NCI-H187 (cell line): ENCODE results near the gene C11orf91.
"Not testable (repeated sequence)": the region's sequence is repeated elsewhere in the genome, so short reads cannot be mapped to it uniquely, and the experiment has no call there.

Experiments
- DNase-seq, 2 experiments: peaks; one replicate each; lab custom pipeline; 2025; lab: John Stamatoyannopoulos, UW

Gene C11orf91

GRCh38 chr11:33700502-33701271 lies at the start of gene C11orf91:
C11orf91 (minus strand) TSS chr11:33700826; CDS start chr11:33700740, 86 bp downstream.
- peak; percentile 89 to 94 for DNase-seq

GRCh38 chr11:33747979-33748378 lies 47.4 kb upstream of the C11orf91 start:
- no peak for DNase-seq

GRCh38 chr11:33743291-33743690 lies 42.7 kb upstream of the C11orf91 start:
- no peak for DNase-seq

GRCh38 chr11:33742249-33742851 lies 41.7 kb upstream of the C11orf91 start:
- no peak for DNase-seq

DNA sequence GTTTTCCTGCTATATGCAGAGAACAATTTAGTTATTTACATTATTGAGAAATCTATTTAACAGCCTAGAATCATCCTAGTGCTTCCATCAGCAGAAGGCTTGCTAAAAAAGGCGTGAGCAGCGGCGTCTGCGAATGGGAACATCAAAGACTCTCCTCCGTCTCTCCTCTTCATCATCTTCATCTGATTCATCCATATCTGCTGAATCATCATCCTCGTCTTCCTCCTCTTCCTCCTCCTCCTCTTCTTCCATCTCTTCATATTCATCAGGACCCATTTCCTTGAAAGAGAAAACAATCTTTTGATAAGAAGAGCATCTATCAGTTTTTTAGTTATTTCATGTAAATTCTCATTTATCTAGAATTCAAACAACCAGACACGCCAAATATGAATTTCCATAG lies 41.2 kb upstream of the C11orf91 start:
- DNase-seq = no peak

DNA sequence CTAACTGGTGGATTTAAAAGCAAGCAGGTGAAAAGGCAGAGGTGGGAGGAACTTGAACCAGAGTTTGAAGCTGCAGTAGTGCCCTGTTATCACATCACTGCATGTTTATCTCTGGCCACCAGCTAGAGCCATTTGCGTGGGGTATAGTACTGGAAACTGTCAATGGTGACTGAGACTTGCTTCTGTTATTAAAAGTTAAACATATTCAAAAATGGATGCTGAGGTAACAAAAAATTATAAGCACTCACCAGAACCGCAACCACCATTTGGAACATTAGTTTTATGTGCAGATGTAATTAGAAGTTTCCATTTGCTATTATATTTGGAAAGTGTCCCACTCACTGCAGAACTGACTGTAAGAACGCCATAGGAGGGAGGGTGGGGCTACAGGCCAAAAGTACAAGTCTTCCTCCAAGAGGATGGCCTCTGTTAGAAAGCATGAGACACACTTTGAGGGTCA lies 36.8 kb upstream of the C11orf91 start:
- no peak for DNase-seq

GRCh38 chr11:33736148-33736812 lies 35.7 kb upstream of the C11orf91 start, which contains the start of gene CD59:
CD59 (minus strand) TSS chr11:33736423; CDS start chr11:33722445, 13,978 bp downstream.
- DNase-seq = peak; percentile 58 to 82

DNA sequence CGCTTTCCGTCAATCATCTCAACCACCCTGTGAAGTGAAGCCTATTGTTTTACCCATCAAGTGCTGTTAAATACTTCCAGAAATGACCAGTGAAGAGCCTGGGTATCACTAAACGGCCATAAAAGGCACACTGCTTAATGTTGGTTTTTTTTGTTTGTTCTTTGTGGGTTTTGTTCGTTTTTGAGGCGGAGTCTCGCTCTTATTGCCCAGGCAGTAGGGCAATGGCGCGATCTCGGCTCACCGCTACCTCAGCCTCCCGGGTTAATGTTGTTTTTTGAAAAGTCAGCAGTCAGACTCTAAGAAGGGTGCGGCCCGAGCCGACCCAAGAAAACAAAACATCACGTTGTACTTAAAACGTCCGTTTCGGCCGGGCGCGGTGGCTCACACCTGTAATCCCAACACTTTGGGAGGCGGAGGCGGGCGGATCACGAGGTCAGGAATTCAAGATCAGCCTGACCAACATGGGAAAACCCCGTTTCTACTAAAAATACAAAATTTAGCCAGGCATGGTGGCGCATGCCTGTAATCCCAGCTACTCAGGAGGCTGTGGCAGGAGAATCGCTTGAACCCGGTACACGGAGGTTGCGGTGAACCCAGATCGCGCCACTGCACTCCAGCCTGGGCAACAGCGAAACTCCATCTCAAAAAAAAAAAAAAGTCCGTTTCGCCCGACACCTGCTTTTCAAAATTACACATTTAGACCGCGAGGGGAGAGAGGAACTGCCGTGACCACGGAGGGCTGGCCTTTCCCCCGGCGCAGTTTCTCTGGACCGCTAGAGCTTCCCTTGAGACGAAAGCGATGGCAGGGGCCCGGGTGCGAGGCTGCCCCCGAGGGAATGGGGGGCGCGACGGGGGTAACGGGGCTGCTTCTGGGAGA lies 34.9 kb upstream of the C11orf91 start:
- no peak for DNase-seq

- no peak for DNase-seq
Measured at GRCh38 chr11:33734441-33735270, 34.0 kb upstream of the C11orf91 start.

DNA sequence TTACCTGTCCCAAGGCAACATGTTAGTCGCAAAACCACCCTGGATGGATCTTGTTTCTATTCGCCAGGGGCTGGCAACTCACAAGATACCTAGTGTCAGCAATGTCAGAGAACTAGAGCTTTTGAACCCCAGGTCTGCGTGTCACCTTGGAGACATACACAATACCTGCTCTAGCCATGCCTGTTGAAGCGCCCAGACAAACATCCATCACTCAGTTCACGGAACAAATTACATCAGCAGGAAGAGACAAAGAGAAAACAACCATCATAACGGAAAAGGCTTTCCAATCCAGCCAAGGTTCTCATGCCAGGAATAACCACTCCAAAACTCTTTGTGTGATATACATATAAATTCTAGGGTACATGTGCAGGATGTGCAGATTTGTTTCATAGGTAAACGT lies 33.4 kb upstream of the C11orf91 start:
- no peak for DNase-seq

GRCh38 chr11:33731723-33732531 lies 31.3 kb upstream of the C11orf91 start:
- DNase-seq = no peak

GRCh38 chr11:33730716-33731115 lies 30.1 kb upstream of the C11orf91 start:
- no peak for DNase-seq

DNA sequence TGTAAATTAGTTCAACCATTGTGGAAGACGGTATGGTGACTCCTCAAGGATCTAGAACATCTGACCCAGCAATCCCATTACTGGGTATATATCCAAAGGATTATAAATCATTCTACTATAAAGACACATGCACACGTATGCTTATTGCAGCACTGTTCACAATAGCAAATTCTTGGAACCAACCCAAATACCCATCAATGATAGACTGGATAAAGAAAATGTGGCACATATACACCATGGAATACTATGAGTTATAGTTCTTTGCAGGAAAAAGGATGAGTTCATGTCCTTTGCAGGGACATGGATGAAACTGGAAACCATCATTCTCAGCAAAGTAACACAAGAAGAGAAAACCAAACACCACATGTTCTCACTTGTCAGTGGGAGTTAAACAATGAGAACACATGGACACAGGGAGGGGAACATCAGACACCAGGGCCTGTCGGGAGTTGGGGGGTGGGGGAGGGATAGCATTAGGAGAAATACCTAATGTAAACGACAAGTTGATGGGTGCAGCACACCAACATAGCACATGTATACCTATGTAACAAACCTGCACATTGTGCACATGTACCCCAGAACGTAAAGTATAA lies 28.5 kb upstream of the C11orf91 start:
- not testable (repeated sequence) for DNase-seq

GRCh38 chr11:33727539-33727938 lies 26.9 kb upstream of the C11orf91 start:
- not testable (repeated sequence) for DNase-seq

DNA sequence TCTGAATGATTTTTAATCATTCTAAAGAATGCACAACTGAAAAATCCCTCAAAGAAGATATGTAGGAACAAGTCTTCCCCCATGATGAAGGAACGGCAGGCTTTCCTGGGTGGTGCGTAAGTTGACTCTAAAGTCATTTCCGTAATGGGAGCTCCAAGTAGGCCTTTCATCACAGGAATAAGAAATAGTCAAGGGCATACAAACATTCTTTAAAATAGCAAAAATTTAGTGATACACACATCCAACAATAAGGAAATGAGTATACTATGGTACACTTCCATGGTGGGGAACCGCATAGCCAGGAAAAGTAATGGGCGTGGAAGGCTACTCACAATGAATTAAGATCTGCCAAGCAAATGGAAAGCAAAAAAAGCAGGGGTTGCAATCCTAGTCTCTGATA lies 24.9 kb upstream of the C11orf91 start:
- DNase-seq = no peak

GRCh38 chr11:33724644-33725035 lies 24.0 kb upstream of the C11orf91 start:
- no peak for DNase-seq

DNA sequence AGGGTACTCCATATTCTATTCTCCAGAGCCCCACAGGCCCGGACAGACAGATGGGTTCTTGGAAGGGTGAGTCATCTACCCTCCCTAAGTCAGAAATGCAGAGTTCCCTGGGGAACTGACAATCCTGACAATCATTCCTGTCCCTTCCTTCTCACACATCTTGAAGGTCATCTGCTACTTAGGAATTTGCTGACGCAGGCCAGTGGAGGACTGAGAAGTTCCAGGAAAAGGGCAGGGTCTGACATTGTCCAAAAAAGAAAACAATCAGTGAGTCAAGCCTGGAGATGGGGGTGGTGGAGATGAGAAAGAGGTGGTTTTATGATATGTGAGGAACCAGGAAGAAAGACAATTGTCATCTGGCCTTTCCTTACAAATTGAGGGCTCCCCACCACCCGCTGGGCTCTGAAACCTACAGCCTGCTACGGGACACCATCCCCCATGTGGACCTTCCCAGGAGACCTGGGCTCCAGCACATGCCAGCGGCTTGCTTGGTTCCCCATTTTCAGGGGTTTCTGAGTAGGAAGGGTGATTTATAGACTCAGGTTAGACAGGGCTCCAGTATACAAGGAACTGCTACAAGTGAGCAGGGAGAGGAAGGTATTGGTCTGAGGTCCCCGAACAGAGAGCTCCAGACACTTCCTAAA lies 22.7 kb upstream of the C11orf91 start:
- no peak for DNase-seq

DNA sequence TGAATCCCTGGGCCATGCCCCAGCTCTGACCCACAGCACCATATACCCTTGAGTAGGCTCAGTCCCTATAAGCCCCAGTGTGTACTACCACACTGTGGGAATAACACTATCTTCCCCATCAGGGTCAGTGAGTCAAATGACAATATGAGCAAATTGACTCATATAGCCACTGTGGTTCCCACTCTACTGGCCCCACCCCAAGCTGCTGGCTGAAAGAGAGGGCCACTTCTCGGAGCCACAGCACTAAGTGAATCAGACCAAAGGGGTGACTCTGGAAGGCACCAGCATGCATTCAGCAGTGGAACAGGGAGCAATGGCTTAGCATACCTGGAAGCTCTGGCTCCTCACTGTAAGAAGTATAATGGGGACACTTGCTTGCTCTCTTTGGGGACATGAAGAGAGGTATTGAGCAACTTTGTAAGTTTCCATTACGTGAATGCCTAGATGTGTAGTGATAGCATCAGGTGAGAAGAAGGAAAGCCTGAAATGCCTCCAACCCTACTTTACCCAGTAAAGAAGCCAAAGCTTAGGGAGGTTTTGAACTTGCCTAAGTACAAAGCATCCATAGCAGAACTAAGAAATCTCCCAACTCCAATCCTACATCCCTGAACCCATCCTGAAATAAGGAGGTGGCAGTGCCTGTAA lies 22.1 kb upstream of the C11orf91 start:
- no peak for DNase-seq

DNA sequence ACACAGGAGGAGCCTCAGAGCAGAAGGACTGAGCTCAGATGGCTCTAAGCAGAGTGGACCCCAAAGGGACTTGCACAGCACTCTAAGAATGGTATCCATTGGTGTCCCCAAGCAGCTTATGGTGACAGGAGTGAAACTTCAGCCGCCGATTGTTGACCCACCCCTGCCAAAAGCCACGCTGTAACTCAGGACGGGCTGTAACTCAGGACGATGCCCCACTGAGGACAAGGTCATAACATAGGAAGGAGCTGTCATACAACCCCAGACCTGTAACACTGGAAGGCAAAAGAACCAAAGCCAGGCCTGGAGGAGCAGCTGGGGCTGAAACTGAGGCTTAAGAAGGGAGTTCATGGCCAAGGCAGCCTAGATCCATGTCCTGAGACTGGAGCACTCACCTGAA lies 21.4 kb upstream of the C11orf91 start:
- DNase-seq = no peak
